ENCODE results near the gene APIP.
"Not testable (repeated sequence)": the region's sequence is repeated elsewhere in the genome, so short reads cannot be mapped to it uniquely, and the experiment has no call there.

Gene APIP

DNA sequence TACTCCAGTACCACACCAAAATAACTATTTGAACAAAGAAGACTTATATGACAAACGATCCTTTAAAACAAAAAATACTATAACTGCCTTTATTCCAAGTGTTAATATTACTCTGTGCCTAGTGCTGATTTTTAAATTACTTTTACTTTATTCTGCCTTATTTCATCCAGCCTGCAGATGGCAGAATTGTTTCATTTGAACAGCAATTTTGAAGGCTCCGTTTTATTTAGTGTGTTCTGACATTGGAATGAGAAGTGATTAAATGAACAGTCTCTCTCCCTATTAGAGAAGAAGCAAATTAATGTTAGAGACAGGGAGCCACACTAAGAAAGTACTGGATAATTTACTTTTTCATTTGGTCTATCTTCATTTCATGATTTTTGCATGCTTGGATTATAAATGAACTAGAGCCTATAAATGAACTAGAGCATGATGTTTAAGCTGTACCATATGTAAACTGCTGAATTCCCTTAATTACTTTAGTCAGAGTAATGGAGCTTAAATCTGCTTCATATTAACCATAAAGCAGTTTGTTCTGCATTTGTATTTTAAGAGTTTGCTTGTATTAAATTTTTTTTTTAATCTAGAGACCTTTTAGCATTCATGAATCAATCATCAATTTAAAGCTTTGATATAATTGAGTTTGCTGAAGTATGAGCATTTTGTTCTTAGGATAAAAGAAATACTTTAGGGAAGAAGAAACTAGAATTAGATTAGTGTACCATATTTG is 10.1 kb upstream of the APIP start:
- peak; percentile 37 for DNase-seq (ENCODE audit: extremely low read depth, low read depth)
- H3K4me3 ChIP-seq (replicated peaks; ENCODE audit: low read depth, low read length), result no peak overlapping the region
- TF ChIP-seq, protein P1, sequence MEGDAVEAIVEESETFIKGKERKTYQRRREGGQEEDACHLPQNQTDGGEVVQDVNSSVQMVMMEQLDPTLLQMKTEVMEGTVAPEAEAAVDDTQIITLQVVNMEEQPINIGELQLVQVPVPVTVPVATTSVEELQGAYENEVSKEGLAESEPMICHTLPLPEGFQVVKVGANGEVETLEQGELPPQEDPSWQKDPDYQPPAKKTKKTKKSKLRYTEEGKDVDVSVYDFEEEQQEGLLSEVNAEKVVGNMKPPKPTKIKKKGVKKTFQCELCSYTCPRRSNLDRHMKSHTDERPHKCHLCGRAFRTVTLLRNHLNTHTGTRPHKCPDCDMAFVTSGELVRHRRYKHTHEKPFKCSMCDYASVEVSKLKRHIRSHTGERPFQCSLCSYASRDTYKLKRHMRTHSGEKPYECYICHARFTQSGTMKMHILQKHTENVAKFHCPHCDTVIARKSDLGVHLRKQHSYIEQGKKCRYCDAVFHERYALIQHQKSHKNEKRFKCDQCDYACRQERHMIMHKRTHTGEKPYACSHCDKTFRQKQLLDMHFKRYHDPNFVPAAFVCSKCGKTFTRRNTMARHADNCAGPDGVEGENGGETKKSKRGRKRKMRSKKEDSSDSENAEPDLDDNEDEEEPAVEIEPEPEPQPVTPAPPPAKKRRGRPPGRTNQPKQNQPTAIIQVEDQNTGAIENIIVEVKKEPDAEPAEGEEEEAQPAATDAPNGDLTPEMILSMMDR (IDR thresholded peaks at IDR 0.05; ENCODE audit: low read depth, low read length, missing control alignments), result peak; percentile 49

DNA sequence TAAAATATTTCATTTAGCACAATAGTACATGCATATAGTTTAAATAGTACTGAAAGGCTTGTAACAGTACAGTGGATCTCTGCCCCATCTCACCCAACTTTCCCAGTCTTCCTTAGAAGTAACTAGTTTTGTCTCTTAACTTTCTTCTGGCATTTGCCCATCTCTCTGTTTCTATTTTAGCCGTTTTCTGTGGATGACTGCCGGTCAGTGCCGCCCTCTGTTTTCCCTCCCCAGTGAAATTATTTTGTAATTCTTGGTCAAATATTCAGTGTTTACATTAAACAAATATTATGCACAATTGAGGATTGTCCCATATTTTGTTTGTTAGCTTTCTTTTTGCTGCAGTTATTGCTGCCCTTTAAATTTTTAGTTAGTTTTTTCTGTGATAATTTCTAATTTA is 8.5 kb upstream of the APIP start:
- H3K4me3 ChIP-seq (replicated peaks; ENCODE audit: low read depth, low read length), result no peak overlapping the region
- TF ChIP-seq, protein P1 (IDR thresholded peaks at IDR 0.05; ENCODE audit: low read depth, low read length, missing control alignments), result no peak
- no peak for DNase-seq (ENCODE audit: extremely low read depth, low read depth)

DNA sequence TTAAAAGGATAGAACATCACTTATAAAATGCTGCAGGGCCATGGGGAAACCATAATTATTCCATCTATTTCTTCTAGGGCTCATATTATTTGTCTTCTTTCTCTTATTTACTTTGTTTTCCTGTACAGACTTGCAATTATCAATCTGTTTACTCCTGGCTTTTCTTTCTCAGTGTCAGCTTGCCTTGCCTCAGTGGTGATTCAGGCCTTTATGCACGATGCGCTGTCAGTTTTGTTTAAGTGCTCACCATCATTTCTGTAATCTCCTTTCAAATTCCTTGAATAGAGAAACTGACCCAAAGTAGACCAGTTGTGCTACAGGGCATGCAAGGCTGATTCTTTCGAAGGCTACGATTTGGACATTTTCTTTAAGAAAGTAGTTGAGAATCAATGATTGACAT is 5.0 kb upstream of the APIP start:
- DNase-seq (ENCODE audit: extremely low read depth, low read depth), result no peak
- no peak overlapping the region for H3K4me3 ChIP-seq (replicated peaks; ENCODE audit: low read depth, low read length)
- TF ChIP-seq, protein P1 (IDR thresholded peaks at IDR 0.05; ENCODE audit: low read depth, low read length, missing control alignments), result no peak

DNA sequence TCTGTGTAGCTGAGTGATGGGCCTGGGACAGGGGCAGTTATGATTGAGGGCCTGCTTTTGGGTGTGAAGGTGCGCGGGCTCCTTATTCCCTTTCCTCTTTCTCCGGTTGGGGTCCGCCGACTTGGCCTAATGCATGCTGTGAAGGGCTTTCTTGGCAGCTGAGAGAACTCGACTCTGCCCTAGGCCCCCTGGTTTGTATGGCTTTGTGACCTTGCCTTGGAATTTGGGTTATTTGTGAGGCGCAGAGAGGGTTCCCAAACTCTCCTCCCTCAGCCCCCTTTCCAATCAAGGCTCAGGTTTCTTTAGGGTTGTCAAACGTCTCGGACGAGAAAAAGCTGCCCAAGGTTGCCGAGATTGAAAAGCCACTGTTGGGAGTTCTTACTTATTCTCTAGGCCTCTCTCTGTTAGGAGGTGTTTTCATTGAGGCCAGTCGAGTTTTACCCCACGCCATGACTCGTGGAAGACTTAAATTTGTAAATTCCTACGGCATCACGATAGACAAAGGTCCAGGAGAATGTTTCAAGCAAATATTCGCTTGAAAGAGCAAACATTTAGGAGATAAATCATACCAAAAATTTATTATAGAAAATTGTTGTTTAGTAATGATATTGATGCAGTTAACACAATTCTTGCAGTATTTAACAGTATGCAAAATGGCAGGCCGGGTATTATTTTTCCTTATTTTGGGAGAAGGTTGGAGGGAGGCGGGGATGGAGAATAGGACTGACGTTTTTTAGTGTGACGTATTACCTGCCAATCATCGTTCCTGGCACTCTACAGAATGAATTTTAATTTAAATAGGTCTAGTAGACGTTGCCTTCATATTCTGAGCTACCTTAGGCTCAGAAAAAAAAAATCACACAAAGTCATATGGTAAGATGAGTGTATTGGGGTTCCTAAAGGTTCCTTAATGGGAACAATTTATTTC is 928 bp upstream of the APIP start:
- peak overlapping the region; percentile 63 for H3K4me3 ChIP-seq (replicated peaks; ENCODE audit: low read depth, low read length)
- TF ChIP-seq, protein P1 (IDR thresholded peaks at IDR 0.05; ENCODE audit: low read depth, low read length, missing control alignments), result no peak
- no peak for DNase-seq (ENCODE audit: extremely low read depth, low read depth)

DNA sequence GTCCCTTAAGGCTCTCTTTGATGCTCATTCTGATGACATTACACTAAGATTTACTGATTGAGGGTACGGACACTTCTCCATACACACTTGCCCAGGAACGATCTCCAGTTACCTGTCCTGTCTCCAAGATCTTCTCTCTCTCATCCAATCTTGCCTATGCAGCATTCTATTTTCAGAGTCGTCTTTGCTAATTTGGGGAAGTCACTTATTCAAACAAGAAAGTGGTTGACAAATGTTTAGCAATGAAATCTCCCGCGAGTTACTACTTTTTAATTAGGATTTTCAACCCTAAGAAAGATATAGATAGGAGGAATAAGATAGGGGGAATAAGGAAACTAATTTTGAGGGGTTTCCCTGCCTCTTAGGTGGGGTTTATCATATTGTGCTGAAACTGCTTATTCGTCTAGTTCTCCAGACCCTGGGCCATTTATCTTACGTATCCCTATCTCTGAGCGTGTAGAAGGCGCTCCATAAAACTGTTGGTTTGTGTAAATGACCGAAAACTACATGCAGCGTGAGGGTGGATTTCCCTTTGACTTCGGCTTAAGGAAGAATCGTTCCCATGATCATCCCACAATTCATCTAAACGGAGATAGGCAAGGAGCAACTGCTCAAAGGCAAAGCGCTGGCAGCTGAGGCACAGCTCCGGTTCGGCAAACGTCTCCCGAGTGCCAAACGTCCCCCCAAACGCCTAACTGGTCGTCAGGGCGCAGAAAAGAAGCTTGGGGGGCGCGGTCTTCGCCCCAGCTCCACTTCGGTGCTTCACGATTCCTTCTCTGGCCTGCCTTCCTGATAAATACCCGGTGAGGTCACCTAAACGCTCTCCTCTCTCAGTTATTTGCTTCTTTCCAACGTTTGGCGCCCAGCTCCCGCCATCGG is 804 bp downstream of the APIP start:
- H3K4me3 ChIP-seq (replicated peaks; ENCODE audit: low read depth, low read length), result peak overlapping the region; percentile 63
- TF ChIP-seq, protein P1 (IDR thresholded peaks at IDR 0.05; ENCODE audit: low read depth, low read length, missing control alignments), result no peak
- DNase-seq (ENCODE audit: extremely low read depth, low read depth), result no peak

DNA sequence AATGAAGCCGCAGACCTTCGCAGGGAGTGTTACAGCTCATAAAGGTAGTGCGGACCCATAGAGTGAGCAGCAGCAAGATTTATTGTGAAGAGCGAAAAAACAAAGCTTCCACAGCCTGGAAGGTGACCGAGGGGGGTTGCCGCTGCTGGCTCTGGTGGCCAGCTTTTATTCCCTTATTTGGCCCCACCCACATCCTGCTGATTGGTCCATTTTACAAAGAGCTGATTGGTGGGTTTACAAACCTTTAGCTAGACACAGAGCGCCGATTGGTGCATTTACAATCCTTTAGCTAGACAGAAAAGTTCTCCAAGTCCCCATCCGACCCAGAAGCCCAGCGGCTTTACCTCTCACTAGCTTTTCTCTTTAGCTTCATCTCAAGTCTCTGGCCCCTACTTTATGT is 2.6 kb downstream of the APIP start:
- not testable (repeated sequence) for H3K4me3 ChIP-seq (replicated peaks; ENCODE audit: low read depth, low read length); DNase-seq (ENCODE audit: extremely low read depth, low read depth)

Measured in HFF-Myc (cell line).